Epithelial cell of esophagus (primary cell): ENCODE measurements around the gene SLC5A1.

Experiments
- DNase-seq: peaks from one replicate; pipeline ENCODE4 v3.0.0; 2010; ENCODE audit warnings: low read depth
- H3K4me3 ChIP-seq: 2 replicates; pipeline ENCODE4 v1.5.1; 2011; ENCODE audit warnings: mild to moderate bottlenecking, low read length, control low read depth
- CTCF ChIP-seq: IDR thresholded peaks from 2 replicates; pipeline ENCODE4 v1.5.1; 2011; ENCODE audit warnings: low read depth, mild to moderate bottlenecking, low read length, control low read depth, inconsistent platforms; ENCODE audit not compliant: insufficient read depth; ENCODE audit errors: missing control alignments

SLC5A1 gene

DNA sequence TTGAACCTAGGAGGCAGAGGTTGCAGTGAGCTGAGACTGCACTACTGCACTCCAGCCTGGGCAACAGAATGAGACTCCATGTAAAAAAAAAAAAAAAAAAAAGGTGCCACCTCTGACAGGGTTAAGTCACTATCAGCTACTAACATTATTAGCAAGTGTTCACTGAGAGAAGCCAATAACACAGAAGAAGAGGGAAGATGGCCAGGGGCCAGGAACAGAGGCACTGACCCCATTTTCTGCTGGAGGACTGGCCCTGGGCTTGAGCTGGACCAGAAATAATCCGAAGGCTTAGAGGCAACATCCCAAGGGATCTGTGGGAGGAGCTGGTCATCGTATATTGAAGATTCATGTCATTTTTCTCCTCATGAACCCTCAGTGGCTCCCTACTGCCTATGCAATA lies 5.0 kb downstream of the SLC5A1 start:
- H3K4me3 ChIP-seq, result no peak overlapping the region
- no peak for TF ChIP-seq CTCF
- DNase-seq, result no peak

DNA sequence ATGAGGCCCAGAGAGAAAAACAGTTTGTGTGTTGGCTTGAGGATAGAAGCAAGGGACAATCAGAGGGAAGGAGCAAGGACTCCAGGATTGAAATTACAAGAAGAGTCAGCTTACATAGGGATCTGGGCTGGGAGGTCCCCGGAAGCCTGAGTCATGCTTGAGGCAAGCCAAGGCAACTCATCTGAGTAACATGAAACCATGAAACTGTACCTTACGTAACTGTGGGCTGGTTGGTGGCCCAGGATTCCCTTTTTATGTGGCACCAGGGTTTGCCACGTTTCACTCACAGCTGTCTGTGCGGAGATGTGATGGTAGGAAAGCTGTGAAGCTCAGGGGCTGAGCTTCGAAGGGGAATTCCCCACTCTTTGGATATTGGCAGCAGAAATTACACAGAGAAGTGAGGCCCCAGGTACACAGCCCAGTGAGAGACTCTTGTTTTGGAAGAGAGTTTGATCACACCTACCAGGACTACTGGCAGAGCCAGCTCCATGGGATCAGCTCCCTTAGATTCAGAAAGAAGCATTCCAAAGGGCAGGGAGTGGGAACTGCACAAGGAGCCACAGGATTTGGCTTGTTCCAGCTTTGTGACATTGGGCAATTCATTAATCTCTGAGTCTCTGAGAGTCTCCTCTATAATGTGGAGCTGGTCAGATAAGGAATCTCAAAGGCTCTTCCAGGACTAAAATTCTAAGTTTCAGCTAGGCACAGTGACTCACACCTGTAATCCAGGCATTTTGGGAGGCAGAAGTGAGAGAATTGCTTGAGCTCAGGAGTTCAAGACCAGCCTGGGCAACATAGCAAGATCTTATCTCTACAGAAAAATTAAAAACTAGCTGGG lies 7.8 kb downstream of the SLC5A1 start:
- peak; percentile 99 for DNase-seq
- H3K4me3 ChIP-seq, result no peak overlapping the region
- TF ChIP-seq CTCF, result no peak

DNA sequence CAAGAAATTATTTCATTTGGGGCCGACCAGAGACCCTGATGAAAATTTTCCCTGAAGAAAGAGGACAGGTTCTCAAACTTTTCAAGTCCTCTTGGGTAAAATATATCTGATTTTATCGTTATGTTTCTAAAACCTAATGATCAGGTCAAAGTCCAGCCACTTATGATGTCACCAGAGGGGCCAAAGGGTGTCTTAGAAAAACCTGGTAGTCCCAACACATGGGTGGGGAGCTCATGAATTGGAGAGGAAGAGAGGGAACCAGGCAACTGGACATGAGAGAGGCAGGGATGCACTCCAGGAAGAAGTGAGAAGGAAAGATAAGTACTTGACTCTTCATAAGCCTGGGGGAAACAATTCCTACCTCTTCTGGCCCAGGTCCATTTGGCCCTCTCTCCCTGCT lies 9.2 kb downstream of the SLC5A1 start:
- no peak overlapping the region for H3K4me3 ChIP-seq
- no peak for TF ChIP-seq CTCF
- DNase-seq, result no peak

DNA sequence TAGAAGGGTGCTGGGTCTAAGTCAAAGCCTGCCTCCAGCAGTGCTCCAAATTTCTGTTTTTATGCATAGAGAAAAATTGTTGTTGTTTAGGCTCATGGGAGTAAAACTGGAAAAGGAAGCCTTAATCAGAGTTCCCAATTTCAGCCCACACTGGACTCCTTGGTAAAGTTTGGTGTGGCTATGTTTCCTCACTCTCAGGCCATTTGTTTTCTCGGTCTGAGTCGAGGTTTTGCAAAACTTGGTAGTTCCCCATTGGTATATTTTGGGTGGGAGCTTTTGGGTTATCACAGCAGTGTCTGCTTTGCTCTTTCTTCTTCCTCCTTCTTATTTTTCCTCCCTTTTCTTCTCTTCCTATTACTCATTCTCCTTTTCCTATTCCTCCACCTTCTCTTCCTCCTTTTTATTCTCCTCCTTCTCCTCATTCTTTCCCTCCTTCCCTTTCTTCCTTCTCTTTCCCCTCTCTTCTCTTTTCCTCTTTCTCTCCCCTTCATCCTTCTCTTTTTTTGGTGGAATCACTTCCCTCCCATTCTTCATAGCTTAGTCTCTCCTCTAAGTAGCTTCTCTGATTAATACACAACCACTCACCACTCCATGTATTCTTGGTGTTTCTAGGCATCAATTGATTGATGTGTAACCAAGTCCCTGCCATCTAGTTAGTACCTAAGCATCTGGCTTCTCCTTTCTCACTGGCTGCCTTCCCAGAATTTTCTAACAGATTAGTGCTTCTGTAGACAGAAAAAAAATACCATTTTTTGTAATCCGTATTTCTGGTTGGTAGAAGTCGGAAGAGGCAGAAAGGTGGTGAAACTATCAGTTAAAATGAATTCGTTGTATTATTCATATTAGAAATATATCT lies 10.1 kb downstream of the SLC5A1 start:
- TF ChIP-seq CTCF, result no peak
- no peak for DNase-seq

GRCh38 chr22:32055069-32055468 lies 12.0 kb downstream of the SLC5A1 start:
- TF ChIP-seq CTCF, result no peak
- DNase-seq, result no peak
- no peak overlapping the region for H3K4me3 ChIP-seq

More for the DNA sequence above, 10.1 kb downstream of the SLC5A1 start:
- no peak overlapping the region for H3K4me3 ChIP-seq

- H3K4me3 ChIP-seq, result no peak overlapping the region
- DNase-seq, result no peak
- TF ChIP-seq CTCF, result no peak
Observed at GRCh38 chr22:32058656-32059260, 15.7 kb downstream of the SLC5A1 start.
